Stimulated activated CD8-positive, alpha-beta memory T cell treated with anti-CD3 and anti-CD28 coated beads, Interleukin-7, amount 100 ng/mL, for 4 hours (primary cell): ENCODE results near the gene MEI4.
"Not testable (repeated sequence)": the region's sequence is repeated elsewhere in the genome, so short reads cannot be mapped to it uniquely, and the experiment has no call there.

Experiments used
- DNase-seq, 2 donors: peaks; one replicate each; pipeline ENCODE4 v3.0.0-alpha.2; 2020; ENCODE audit warnings: low read depth in 2 of 2

MEI4 gene

GRCh38 chr6:77652739-77653138, at the start of gene MEI4:
TSS of gene MEI4 (plus strand) at chr6:77653039. CDS start at chr6:77690672, 37,633 bp downstream.
- no peak for DNase-seq

GRCh38 chr6:77604476-77604875, 48.4 kb upstream of the MEI4 start:
- DNase-seq = no peak

GRCh38 chr6:77607004-77607403, 45.8 kb upstream of the MEI4 start:
- DNase-seq = no peak

GRCh38 chr6:77609106-77609505, 43.7 kb upstream of the MEI4 start:
- DNase-seq = no peak

GRCh38 chr6:77619114-77619513, 33.7 kb upstream of the MEI4 start:
- no peak for DNase-seq

GRCh38 chr6:77620278-77620882, 32.5 kb upstream of the MEI4 start:
- no peak for DNase-seq

- DNase-seq = no peak
These were observed 28.3 kb upstream of the MEI4 start for GRCh38 chr6:77624515-77624914.

GRCh38 chr6:77626426-77626825, 26.4 kb upstream of the MEI4 start:
- no peak for DNase-seq

- DNase-seq = no peak
These were observed 22.8 kb upstream of the MEI4 start for GRCh38 chr6:77630014-77630413.

GRCh38 chr6:77633471-77633870, 19.4 kb upstream of the MEI4 start:
- DNase-seq = no peak

GRCh38 chr6:77633993-77634715, 18.7 kb upstream of the MEI4 start:
- no peak for DNase-seq

- no peak for DNase-seq
These were observed 14.6 kb upstream of the MEI4 start for GRCh38 chr6:77638129-77638830.

- no peak for DNase-seq
These were observed 8.6 kb upstream of the MEI4 start for GRCh38 chr6:77644102-77644705.

- no peak for DNase-seq
These were observed 2.7 kb upstream of the MEI4 start for GRCh38 chr6:77650098-77650663.

GRCh38 chr6:77653816-77654215, 977 bp downstream of the MEI4 start:
- no peak for DNase-seq

GRCh38 chr6:77655035-77655434, 2.2 kb downstream of the MEI4 start:
- not testable (repeated sequence) for DNase-seq

GRCh38 chr6:77656999-77657764, 4.3 kb downstream of the MEI4 start:
- no peak for DNase-seq

- DNase-seq = no peak
These were observed 13.5 kb downstream of the MEI4 start for GRCh38 chr6:77666340-77666739.

GRCh38 chr6:77666846-77667245, 14.0 kb downstream of the MEI4 start:
- no peak for DNase-seq

- DNase-seq = no peak
These were observed 17.1 kb downstream of the MEI4 start for GRCh38 chr6:77669913-77670312.

- no peak for DNase-seq
These were observed 21.4 kb downstream of the MEI4 start for GRCh38 chr6:77674211-77674610.
